Spleen (tissue), 7 donors: ENCODE results near the gene ZFYVE28.

Experiments used
- CTCF ChIP-seq, 11 experiments: fragments of 200-600 bp in 7 of 11; fragments of 450-650 bp in 4 of 11; sonication (generic) in 4 of 11; IDR thresholded peaks in 8 of 11; conservative IDR thresholded peaks in 3 of 11; 1 replicate in 7 of 11; 2 replicates in 4 of 11; pipeline versions ENCODE4 v1.4.0 to v1.8.0; 2016 to 2021; ENCODE audit warnings: antibody characterized with exemption in 11 of 11, inconsistent platforms in 4 of 11, mild to moderate bottlenecking in 1 of 11
- POLR2A ChIP-seq, 3 donors: fragments of 450-650 bp; IDR thresholded peaks; one replicate each; pipeline ENCODE4 v1.5.1; 2017; ENCODE audit warnings: antibody characterized with exemption in 3 of 3, mild to moderate bottlenecking in 1 of 3
- donor health status: DM: no; HTN: no; CAD: no; lungs with moderate emphysema.
- donor health status: DM: no; HTN: no; CAD: no.
- donor health status: DM: no; HTN: no; CAD: no.

GRCh38 chr4:2337131-2337723 is 81.2 kb downstream of the ZFYVE28 start:
- TF ChIP-seq CTCF (IDR thresholded peaks at IDR 0.05 in 8 of 11, conservative IDR thresholded peaks at IDR 0.05 in 3 of 11) (no peak), POLR2A (IDR thresholded peaks at IDR 0.05) (no peak)
